OCI-LY3 (cell line): ENCODE measurements around the gene RRP36.

Source experiments
- CTCF ChIP-seq: fragments of 200-600, 300-600 bp; sonication (generic); IDR thresholded peaks from 2 replicates; pipeline ENCODE4 v1.5.1; 2014; ENCODE audit warnings: antibody characterized with exemption, low read length, low read depth
- EZH2phosphoT487 ChIP-seq: fragments of 200-600 bp; shearing (Covaris generic); IDR thresholded peaks from 2 replicates; pipeline ENCODE4 v1.6.1; 2018; ENCODE audit warnings: antibody characterized with exemption, mixed run types, low read depth

GRCh38 chr6:43032326-43032725, 10.9 kb downstream of the RRP36 start:
- TF ChIP-seq CTCF: no peak
- TF ChIP-seq EZH2phosphoT487: no peak
